ENCODE data around the gene CXXC4.

The CXXC4 gene

DNA sequence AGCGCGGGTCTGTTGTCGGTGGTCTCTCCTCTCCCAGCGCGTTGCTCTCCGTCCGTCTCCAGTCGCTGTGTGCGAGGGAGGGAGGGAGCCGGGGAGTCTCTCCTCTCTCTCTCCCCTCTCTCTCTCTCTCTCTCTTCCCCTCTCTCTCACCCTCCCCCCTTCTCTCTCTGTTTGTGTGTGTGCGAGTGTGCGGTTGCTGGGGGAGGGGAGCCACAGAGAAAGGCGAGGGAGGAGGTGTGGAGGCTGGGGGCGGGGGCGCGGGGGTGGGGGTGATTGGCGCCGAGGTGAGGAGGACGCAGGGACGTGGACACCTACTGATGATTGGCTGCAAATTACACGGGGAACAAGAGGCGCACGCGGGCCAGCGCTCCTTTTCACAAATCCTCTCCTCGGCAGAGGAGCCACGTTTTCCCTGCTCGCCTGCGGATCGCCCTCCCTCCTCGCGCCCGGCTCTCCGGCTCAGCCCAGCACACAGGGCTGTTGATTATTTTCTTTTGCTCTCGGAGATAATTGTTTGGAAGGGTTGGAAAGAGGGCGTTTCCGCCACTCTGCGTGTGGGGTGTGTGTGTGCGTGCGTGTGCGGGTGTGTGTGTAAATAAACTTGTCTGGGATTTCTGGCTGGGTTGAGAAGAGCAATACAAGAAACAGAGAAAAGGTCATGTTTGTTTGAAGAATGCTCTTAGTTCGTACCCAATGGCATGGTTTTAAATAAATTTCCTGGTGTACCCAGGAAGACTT is at the start of gene CXXC4:
Gene CXXC4, minus strand, starts transcription at position 73 of the 738 bp plus-strand sequence. CDS start 3,092 bp downstream, outside the sequence.
- DNase-seq (ENCODE audit: extremely low read depth in 1 of 2, low read depth in 1 of 2): no peak

DNA sequence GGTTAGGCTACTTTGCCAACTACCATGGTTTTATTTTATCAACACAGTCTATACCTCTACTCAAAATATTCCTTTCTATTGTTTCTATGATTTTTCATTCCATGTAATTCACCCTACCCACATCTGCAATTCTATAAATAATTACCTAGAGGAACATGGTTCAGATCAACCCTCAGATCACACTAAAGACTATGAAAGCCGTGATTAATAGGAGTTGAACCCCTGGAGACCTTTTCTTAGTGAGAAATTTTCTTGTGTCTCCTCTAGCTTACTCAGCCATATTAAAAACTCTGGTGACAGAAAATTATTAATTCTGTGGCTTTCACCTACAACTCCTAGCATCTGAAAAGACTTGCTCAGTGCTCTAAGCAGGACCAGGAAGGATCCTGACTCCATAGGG is 38.5 kb upstream of the CXXC4 start:
- DNase-seq (ENCODE audit: extremely low read depth in 1 of 2, low read depth in 1 of 2): no peak

DNA sequence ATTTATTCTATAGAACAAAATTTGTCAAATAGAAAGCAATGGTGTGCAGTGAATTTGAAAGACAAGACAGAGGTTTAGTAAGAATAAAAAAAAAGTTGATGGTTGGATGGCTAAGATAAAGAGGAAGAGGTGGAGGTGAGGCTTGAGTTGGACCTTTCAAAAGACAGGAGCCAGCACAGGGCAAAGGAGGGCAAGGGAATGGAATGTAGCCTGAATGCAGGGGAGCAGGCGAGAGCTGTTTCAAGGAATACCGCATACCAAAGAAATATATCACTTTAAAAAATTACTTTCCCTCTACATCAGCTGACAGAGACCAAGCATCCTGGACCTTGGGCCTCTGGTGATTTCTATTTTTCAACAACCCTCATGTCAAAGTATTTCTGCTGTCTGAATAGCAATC is 38.0 kb upstream of the CXXC4 start:
- DNase-seq (ENCODE audit: extremely low read depth in 1 of 2, low read depth in 1 of 2): no peak

DNA sequence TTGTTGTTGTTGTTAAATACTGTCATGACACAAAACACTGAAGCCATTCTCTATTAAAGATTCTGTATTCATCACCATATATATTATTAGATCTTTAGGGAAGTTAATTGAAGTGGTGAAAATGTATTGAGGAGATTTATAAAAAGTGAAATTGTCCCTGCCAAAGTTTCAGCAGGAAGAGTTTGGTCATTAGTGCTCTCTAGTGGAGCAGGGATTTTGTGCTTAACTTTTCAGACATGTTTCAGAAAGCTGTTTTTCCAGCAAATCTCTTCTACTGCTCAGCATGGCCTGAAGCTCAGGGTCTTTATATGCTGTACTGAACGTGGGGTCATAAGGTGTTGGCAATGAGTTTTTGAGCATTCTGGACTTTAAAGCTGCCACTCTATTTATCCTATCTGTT is 36.7 kb upstream of the CXXC4 start:
- no peak for DNase-seq (ENCODE audit: extremely low read depth in 1 of 2, low read depth in 1 of 2)

DNA sequence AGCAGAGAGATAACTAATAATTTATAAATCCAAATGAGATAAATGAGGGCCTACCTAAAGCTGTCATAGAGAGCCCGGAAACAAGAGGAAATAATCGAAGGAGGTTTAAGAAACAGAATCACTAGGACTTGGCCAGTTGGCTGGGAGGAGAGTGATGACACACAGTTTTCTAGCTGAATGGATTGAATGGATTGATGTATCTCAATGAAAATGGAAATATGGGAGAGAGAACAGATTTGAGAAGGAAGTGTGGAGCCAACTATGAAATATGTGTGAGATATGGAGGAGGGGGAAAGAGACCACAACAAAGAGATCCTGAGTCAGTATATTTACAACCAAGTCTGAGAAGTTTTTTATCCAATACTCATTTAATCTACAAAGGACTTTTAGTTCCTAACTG is 35.7 kb upstream of the CXXC4 start:
- DNase-seq (ENCODE audit: extremely low read depth in 1 of 2, low read depth in 1 of 2): no peak

DNA sequence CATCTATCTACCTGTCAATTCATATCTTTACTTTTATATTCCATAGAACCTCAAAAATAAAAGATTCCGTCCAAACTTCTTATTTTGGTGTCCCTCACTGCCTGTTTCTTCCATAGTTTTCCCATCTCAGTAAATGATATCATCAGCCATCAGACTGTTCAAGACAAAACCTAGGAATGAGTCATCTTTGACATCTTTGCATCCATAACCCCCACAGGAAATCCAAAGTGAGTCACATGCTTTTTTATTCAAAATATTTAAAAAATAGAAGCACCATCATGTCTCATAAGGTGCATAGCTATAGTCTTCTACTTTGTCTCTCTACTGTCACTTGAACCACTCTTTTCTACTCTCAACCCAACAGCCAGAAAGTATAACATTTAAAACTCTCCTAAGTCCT is 29.9 kb upstream of the CXXC4 start:
- no peak for DNase-seq (ENCODE audit: extremely low read depth in 1 of 2, low read depth in 1 of 2)

DNA sequence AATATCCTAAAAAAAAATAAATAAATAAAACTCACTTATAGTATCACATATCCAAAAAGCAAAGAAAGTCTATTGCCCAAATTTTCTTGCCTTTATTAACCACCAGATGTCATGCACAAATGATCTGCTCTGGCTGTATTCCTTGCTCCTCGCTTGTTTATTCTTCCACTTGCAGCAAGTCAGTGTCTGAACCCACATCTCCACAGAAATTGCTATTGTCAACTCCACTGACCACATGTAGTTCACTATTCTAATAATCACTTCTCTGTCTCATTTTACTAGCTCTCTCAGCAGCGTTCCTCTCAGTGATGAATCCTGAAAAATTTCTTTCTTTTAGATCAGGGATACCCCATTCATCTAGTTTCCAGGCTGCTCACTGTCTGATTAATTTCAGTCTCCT is 29.3 kb upstream of the CXXC4 start:
- no peak for DNase-seq (ENCODE audit: extremely low read depth in 1 of 2, low read depth in 1 of 2)

DNA sequence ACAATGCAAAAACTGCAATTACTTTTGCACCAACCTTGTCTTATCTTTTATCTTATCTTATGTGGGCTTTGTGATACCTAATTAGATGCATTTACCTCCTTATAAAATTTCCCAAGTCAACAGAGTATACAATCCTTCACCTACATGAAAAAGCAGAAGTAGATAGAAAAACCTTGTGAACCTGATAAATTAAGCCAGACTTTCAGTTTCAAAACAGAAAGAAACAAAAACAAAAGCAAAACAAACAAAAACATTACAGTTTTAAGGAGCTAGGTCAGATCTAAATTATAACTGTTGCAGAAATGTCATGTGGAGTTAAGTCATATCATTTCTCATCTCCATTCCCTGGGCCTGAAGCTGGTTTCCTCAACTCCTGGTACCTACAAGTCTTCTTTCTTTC is 24.9 kb upstream of the CXXC4 start:
- DNase-seq (ENCODE audit: extremely low read depth in 1 of 2, low read depth in 1 of 2): no peak

DNA sequence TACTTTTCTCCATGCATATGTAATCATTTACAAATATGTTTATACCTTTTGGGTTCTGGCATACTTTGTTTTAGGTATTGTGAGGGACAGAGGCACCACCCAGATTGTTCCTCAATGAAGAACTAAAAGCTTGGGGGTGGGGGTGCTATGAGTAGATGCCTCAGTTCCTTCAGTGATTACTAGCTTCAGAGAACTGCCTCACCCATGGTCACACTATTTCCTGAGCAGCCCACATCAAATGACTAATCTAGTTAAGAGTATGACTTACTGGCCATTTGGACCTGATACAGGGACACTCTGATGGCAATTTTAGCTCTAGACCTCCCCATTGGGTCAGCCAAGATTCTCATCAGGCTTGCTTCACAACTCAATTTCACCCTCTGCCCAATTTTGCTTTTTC is 22.2 kb upstream of the CXXC4 start:
- DNase-seq (ENCODE audit: extremely low read depth in 1 of 2, low read depth in 1 of 2): no peak

DNA sequence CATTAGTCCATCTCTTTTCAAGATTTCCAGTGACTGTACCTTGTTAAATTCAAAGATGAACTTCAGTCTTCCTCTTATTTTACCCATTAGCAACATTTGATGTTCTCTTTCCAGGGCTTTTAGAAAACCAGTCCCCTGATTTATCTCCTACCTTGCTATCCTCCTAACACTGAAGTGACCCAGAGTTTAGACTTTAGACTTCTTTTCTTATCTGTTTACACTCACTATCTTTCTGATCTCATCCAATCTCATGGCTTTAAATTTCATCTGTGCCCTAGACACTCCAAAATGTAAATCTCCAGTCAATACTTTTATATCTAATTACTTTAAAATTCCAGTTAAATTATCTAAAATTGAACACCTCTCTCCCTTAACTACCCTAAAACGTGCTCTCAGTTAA is 13.5 kb upstream of the CXXC4 start:
- DNase-seq (ENCODE audit: extremely low read depth in 1 of 2, low read depth in 1 of 2): no peak

DNA sequence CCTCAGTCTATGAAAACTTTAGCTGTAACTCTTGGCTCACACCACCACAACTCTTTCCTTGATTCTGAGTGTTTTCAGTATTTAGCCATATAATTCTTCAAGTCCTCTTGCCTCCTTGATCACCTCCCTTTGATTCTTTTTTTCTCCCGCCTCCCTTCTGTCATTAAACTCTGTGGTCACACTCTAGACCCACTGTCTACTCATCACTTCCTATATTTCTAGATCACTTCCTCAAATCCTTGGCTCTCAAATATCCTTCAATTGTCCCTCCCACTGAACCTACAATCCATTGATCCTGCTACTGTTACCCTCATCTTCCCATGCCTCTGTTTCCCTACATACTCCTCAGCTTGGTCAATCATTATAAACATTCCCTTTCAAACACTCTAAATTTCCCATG is 12.4 kb upstream of the CXXC4 start:
- DNase-seq (ENCODE audit: extremely low read depth in 1 of 2, low read depth in 1 of 2): no peak

DNA sequence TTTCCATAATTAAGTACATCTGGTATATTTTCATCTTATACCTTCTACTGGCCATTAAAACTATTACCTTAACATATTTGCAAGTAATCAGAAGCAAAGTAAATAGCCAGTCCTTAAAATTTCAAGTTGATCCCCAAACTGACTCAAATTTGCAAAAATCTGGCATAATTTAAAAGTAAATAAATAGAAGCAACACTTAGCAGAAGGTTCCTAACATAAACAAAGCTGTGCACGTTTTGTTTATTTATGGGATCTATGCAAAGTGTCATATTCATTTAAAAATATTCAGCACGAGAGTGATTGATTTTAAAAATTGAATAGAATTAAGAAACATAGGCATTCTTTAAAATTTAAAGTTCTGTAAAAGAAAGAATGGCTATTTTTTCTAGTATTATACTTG is 9.8 kb upstream of the CXXC4 start:
- no peak for DNase-seq (ENCODE audit: extremely low read depth in 1 of 2, low read depth in 1 of 2)

DNA sequence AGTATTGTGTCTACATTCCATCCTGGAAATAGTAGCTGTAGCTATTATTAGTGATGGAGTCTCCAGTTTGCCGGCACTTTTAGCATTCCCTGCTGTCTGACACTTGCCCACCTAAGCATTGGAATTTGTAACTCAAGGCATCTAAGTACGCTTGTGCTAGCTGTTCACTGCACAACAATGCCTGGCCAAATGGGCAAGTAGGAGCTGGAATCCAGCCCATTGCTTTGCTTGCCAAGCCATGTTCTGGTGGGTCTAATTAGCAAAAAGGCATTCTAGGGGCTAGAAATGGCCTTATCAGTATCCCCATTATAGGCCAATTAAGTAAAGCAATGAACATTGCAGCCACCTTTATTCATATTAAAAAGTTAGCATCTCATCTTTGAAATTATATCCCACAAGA is 7.8 kb upstream of the CXXC4 start:
- no peak for DNase-seq (ENCODE audit: extremely low read depth in 1 of 2, low read depth in 1 of 2)

DNA sequence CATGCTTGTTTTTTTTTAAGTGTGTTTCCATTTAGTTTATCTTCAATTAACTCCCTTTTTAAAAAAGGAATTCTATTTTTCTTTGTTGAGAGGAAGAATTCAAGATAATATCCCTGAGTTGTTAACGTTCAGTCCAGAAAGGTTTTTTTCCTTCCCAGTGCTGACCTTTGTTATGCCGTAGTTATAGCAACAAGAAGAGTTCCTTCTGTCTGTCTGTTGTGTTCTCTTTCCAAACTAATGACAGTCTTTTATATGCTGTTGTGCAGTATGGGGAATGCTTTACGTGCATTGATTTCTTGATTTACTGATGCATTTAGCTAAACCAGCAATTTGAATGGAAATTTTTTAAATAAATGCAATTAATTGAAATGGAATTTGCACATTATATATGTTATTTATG is 6.6 kb upstream of the CXXC4 start:
- DNase-seq (ENCODE audit: extremely low read depth in 1 of 2, low read depth in 1 of 2): no peak

DNA sequence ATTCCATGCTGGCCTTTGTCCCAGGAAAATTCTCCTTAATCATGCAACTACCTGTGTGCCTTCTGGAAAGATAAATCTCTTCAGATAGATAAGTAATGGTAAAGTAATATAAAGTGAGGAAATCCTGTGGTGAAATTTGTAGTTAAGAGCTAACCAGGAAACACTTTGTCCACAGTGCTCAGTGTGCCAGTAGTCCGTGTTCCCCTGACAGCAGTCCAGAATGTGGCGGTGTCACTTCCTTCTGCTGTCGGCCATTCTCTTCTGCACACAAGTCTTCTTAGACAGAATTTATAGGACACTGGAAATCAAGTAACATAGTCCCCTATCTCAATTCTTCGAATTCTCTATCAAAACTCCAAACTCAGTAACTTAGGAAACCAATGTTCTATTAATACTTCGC is 5.7 kb upstream of the CXXC4 start:
- no peak for DNase-seq (ENCODE audit: extremely low read depth in 1 of 2, low read depth in 1 of 2)

DNA sequence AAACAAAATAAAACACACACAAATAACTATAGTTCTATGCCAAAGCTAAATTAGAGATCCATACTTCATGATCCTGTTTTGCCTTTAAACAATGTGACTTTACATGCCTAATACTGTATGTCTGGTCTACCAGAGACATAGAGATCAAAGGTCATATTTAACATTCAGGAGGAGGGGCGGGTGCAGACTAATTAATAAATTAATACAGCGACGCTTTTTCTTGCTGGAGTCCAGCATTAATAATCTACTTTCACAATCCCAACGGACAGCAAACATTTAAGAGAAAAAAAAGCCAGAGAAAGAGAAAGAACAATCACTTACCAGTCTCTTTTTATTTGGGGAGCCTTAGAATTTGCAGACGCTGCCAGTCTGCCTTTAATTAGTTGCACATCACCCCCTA is 509 bp downstream of the CXXC4 start:
- DNase-seq (ENCODE audit: extremely low read depth in 1 of 2, low read depth in 1 of 2): no peak

DNA sequence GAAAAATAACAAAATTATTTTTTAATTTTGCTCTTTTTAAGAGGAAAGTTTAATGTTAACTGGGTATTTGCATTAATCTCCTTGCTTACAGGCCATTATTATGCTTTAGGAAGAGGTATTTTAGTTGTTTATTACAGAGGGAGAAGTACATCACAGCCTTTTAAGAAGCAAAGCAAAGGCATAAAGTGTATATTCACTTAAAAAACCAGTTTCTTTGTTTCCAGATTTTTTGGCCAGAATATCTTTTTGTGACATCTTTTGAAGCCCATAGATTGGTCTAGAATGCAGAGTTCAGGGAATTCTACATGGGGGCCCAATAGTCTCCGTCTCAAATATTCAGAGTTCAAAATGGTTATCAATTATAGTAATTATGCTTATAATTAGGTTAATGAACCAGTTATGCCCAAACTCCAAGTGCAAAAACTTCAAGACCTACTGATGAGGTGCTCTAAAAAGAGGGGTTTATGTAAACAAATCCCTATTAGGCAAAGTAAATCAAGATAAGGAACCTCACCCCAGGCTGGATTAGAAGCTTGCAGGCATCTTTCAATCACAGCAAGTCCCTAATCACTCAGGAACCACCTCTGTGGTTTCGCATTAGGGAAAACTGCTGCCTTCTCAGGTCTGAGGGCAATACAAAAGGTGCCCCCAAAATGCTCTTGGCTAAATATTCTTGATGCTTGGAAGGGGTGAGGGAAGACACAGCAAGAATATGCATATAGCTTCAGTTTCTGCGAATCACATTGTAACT is 1.4 kb downstream of the CXXC4 start:
- DNase-seq (ENCODE audit: extremely low read depth in 1 of 2, low read depth in 1 of 2): no peak

DNA sequence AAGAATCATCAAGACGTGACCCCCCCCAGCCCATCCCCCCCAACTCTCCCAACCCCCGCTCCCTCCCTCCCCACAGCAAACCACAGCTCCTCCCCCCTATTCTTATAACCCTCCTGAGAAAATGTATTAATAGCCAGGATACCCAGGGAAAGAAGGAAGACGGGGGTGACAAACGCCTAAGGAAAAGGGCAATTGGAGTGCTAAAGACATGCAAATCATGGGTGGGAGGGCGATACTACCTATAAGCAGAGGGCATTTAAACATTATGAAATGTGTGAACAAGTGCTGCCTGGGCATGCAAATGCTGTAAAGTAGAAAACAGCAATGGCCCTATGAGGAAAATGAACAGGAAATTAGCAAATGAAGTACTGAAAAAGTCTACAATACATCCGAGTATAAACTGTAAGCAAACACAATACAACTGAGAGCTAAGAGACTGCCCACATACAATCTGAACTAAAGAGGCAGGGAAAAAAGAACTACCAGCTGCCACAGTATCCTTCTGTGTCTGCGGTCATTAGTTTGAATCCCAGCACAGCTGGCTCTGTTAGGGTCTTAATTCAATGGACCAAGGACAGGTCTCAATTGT is 2.4 kb downstream of the CXXC4 start:
- no peak for DNase-seq (ENCODE audit: extremely low read depth in 1 of 2, low read depth in 1 of 2)

DNA sequence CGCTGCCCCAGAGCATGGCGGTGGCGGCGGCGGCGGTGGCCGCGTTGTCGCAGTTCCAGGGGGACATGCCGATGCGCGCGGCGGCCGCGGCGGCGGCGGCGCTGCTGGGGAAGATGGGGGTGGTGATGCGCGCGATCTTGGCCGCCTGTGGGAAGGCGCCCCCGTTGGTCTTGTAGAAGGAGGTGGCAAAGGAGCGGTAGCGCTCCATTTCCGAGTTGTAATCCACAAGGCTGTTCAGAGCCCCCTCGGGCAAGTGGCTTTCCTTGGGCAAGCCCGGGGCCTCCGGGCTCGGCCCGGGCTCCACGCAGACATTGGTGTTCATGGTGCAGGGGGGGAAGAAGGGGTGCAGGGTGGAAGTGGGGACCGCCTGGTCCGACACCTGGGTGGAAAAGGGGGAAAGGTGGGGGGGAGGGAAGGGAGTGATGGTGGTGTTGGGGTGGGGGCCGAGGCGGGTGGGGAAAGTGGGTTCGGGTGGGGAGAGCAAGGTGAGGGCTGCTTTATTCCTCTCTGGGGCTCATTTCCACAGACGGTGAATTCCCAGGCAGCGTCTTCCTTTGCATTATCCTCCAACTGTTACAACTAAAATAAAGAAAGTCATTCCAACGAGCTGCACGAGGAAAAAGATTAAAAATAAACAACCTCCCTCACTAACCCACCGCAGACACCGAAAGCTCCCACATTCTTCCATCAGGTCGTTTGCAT is 3.1 kb downstream of the CXXC4 start:
- DNase-seq (ENCODE audit: extremely low read depth in 1 of 2, low read depth in 1 of 2): no peak

DNA sequence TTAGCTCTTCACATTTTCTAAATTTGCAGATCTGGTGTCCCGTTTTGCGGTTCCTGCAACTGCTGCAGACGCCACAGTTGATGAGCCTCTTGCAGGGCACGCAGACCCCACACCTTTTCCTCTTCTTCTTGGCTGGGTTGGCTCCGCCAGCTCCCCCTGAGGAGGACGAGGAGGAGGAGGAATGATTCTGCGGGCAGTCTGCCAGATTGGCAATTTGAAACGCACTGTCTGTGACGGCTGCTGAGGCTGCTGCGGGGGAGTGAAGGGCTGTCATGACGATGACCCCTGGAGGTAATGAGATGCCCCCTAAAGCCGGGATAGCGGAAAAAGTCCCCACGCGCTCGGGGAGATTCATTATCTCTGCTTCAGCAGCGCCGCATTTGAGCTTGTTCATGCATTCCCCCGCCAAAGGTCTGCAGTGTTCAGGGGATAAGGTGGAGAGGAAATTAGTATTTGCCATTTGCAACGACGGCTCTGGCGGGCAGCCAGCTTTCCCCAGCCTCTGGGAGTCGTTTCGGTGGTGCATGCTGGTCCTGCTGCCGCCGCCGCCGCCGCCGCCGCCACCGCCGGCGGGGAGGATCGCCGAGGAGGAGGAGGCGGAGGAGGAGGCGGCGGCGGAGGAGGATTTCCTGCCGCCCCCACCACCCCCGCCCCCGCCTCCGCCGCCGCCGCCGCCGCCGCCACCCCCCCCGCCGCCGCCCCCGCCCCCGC is 3.8 kb downstream of the CXXC4 start:
- DNase-seq (ENCODE audit: extremely low read depth in 1 of 2, low read depth in 1 of 2): peak; percentile 5 to 27

Data from activated CD8-positive, alpha-beta memory T cell treated with anti-CD3 and anti-CD28 coated beads for 1 hour (primary cell).